Activated naive CD4-positive, alpha-beta T cell treated with anti-CD3 and anti-CD28 coated beads for 36 hours (primary cell): Measurements from ENCODE around the gene MYF6. TPM values are rescaled to one million over a fixed set of nuclear protein-coding genes. Genes with fewer than 3 reads are reported as not detected.
"Not testable (repeated sequence)": the region's sequence is repeated elsewhere in the genome, so short reads cannot be mapped to it uniquely, and the experiment has no call there.

Experiments
- CTCF ChIA-PET: fragments of 350-600 bp; sonication (Branson Sonifier 250); formaldehyde crosslinking; loops from one replicate; lab custom pipeline; 2021; ENCODE audit warnings: antibody characterized with exemption; lab: Charles Lee
- DNase-seq: peaks from one replicate; pipeline ENCODE4 v3.0.0-alpha.2; 2020
- H3K27ac Mint-ChIP-seq: one replicate; pipeline ENCODE4 v1.8.0; 2021; ENCODE audit warnings: mild to moderate bottlenecking, mixed read lengths
- H3K27me3 Mint-ChIP-seq: one replicate; pipeline ENCODE4 v1.8.0; 2021; ENCODE audit warnings: low read depth, mixed read lengths
- H3K36me3 Mint-ChIP-seq: one replicate; pipeline ENCODE4 v1.8.0; 2021; ENCODE audit warnings: low read depth, mixed read lengths
- H3K4me1 Mint-ChIP-seq: one replicate; pipeline ENCODE4 v1.8.0; 2021; ENCODE audit warnings: low read depth, mixed read lengths
- H3K4me3 Mint-ChIP-seq: one replicate; pipeline ENCODE4 v1.8.0; 2021; ENCODE audit warnings: mild to moderate bottlenecking, moderate library complexity, mixed read lengths
- H3K9me3 Mint-ChIP-seq: one replicate; pipeline ENCODE4 v1.8.0; 2021; ENCODE audit warnings: mixed read lengths
- intact Hi-C: fragments of 100-400 bp; cut with micrococcal nuclease; formaldehyde crosslinking; loops from one replicate; pipeline ENCODE4 v1.15.1; 2023
- total RNA-seq, 2 experiments: library from RNA; stranded (reverse); gene quantifications; one replicate each; pipeline ENCODE4 v1.2.3, GENCODE V29; 2021

Gene MYF6
- not detected for total RNA-seq

GRCh38 chr12:80707126-80707829 is at the start of gene MYF6:
MYF6 (plus strand) TSS chr12:80707634; CDS start chr12:80707720, 86 bp downstream.
- Mint-ChIP-seq H3K4me3 (no peak within 1 kb of the TSS), H3K36me3 (peaks cover 2% of the 10 kb centered on the region), H3K27ac (no peak within 1 kb of the TSS), H3K4me1 (no peaks in the 10 kb centered on the region), H3K9me3 (peaks cover 3% of the 10 kb centered on the region), H3K27me3 (peaks cover 45% of the 10 kb centered on the region)
- no peak for DNase-seq
- CTCF ChIA-PET: no interaction called here
- intact Hi-C loops: no loop called here

GRCh38 chr12:80659512-80660063 is 47.8 kb upstream of the MYF6 start:
- Mint-ChIP-seq H3K27me3 (no peaks in the 10 kb centered on the region), H3K36me3 (no peaks in the 10 kb centered on the region), H3K27ac (no peak overlapping the region), H3K4me1 (no peaks in the 10 kb centered on the region), H3K9me3 (peaks cover 1% of the 10 kb centered on the region), H3K4me3 (no peak overlapping the region)
- CTCF ChIA-PET: no interaction called here
- no peak for DNase-seq
- intact Hi-C loops: no loop called here

GRCh38 chr12:80662586-80662985 is 44.8 kb upstream of the MYF6 start:
- intact Hi-C loops: no loop called here
- CTCF ChIA-PET: no interaction called here
- Mint-ChIP-seq H3K27me3 (no peaks in the 10 kb centered on the region), H3K4me3 (no peak overlapping the region), H3K9me3 (no peaks in the 10 kb centered on the region), H3K4me1 (no peaks in the 10 kb centered on the region), H3K36me3 (no peaks in the 10 kb centered on the region), H3K27ac (no peak overlapping the region)
- DNase-seq: no peak

GRCh38 chr12:80670214-80670613 is 37.2 kb upstream of the MYF6 start:
- DNase-seq: no peak
- H3K9me3 Mint-ChIP-seq: no peaks in the 10 kb centered on the region
- CTCF ChIA-PET: no interaction called here
- H3K27ac Mint-ChIP-seq: no peak overlapping the region
- intact Hi-C loops: no loop called here
- H3K27me3 Mint-ChIP-seq: no peaks in the 10 kb centered on the region
- no peaks in the 10 kb centered on the region for H3K4me1 Mint-ChIP-seq
- no peaks in the 10 kb centered on the region for H3K36me3 Mint-ChIP-seq
- no peak overlapping the region for H3K4me3 Mint-ChIP-seq

GRCh38 chr12:80676042-80676636 is 31.3 kb upstream of the MYF6 start:
- H3K4me3 Mint-ChIP-seq, H3K27ac Mint-ChIP-seq, H3K4me1 Mint-ChIP-seq, DNase-seq, intact Hi-C loops, CTCF ChIA-PET, H3K27me3 Mint-ChIP-seq, H3K9me3 Mint-ChIP-seq, H3K36me3 Mint-ChIP-seq: not testable (repeated sequence)

- CTCF ChIA-PET: no interaction called here
- intact Hi-C loops: no loop called here
- H3K4me3 Mint-ChIP-seq: no peak overlapping the region
- H3K27ac Mint-ChIP-seq: no peak overlapping the region
- no peak for DNase-seq
- no peaks in the 10 kb centered on the region for H3K27me3 Mint-ChIP-seq
- H3K9me3 Mint-ChIP-seq: no peaks in the 10 kb centered on the region
- no peaks in the 10 kb centered on the region for H3K4me1 Mint-ChIP-seq
- no peaks in the 10 kb centered on the region for H3K36me3 Mint-ChIP-seq
Observed at GRCh38 chr12:80676856-80677255, 30.6 kb upstream of the MYF6 start.

- CTCF ChIA-PET: no interaction called here
- intact Hi-C loops: no loop called here
Observed at GRCh38 chr12:80677994-80678393, 29.4 kb upstream of the MYF6 start.

GRCh38 chr12:80679346-80680131 is 27.9 kb upstream of the MYF6 start:
- Mint-ChIP-seq H3K27ac (no peak overlapping the region), H3K9me3 (no peaks in the 10 kb centered on the region), H3K36me3 (no peaks in the 10 kb centered on the region), H3K27me3 (no peaks in the 10 kb centered on the region), H3K4me3 (no peak overlapping the region), H3K4me1 (no peaks in the 10 kb centered on the region)
- no peak for DNase-seq
- CTCF ChIA-PET: no interaction called here
- intact Hi-C loops: no loop called here

More at GRCh38 chr12:80677994-80678393, 29.4 kb upstream of the MYF6 start:
- DNase-seq: no peak
- no peaks in the 10 kb centered on the region for H3K9me3 Mint-ChIP-seq
- H3K36me3 Mint-ChIP-seq: no peaks in the 10 kb centered on the region
- H3K27ac Mint-ChIP-seq: no peak overlapping the region
- H3K4me1 Mint-ChIP-seq: no peaks in the 10 kb centered on the region
- H3K27me3 Mint-ChIP-seq: no peaks in the 10 kb centered on the region
- H3K4me3 Mint-ChIP-seq: no peak overlapping the region

- CTCF ChIA-PET: no interaction called here
- no peak overlapping the region for H3K27ac Mint-ChIP-seq
- intact Hi-C loops: no loop called here
Observed at GRCh38 chr12:80681287-80681686, 26.1 kb upstream of the MYF6 start.

GRCh38 chr12:80681786-80682185 is 25.6 kb upstream of the MYF6 start:
- no peaks in the 10 kb centered on the region for H3K4me1 Mint-ChIP-seq
- CTCF ChIA-PET: no interaction called here

More at GRCh38 chr12:80681287-80681686, 26.1 kb upstream of the MYF6 start:
- Mint-ChIP-seq H3K9me3 (no peaks in the 10 kb centered on the region), H3K27me3 (no peaks in the 10 kb centered on the region), H3K4me3 (no peak overlapping the region), H3K4me1 (no peaks in the 10 kb centered on the region), H3K36me3 (no peaks in the 10 kb centered on the region)
- DNase-seq: no peak

GRCh38 chr12:80684077-80684495 is 23.3 kb upstream of the MYF6 start:
- CTCF ChIA-PET: no interaction called here
- Mint-ChIP-seq H3K4me3 (no peak overlapping the region), H3K36me3 (no peaks in the 10 kb centered on the region), H3K9me3 (peaks cover 1% of the 10 kb centered on the region), H3K4me1 (no peaks in the 10 kb centered on the region), H3K27ac (no peak overlapping the region), H3K27me3 (no peaks in the 10 kb centered on the region)
- intact Hi-C loops: no loop called here
- DNase-seq: no peak

More at GRCh38 chr12:80681786-80682185, 25.6 kb upstream of the MYF6 start:
- DNase-seq: no peak
- intact Hi-C loops: no loop called here
- H3K4me3 Mint-ChIP-seq: no peak overlapping the region
- H3K9me3 Mint-ChIP-seq: peaks cover 1% of the 10 kb centered on the region
- no peak overlapping the region for H3K27ac Mint-ChIP-seq
- no peaks in the 10 kb centered on the region for H3K36me3 Mint-ChIP-seq
- H3K27me3 Mint-ChIP-seq: no peaks in the 10 kb centered on the region

GRCh38 chr12:80690090-80690489 is 17.3 kb upstream of the MYF6 start:
- CTCF ChIA-PET: no interaction called here
- no peak for DNase-seq
- no peak overlapping the region for H3K27ac Mint-ChIP-seq
- no peaks in the 10 kb centered on the region for H3K4me1 Mint-ChIP-seq
- no peak overlapping the region for H3K4me3 Mint-ChIP-seq
- H3K9me3 Mint-ChIP-seq: peaks cover 1% of the 10 kb centered on the region
- no peaks in the 10 kb centered on the region for H3K36me3 Mint-ChIP-seq
- no peaks in the 10 kb centered on the region for H3K27me3 Mint-ChIP-seq
- intact Hi-C loops: no loop called here
